Peyer's patch (tissue), 4 donors: ENCODE results near the gene CEMP1. TPM values are rescaled to one million over a fixed set of nuclear protein-coding genes. Genes with fewer than 3 reads are reported as not detected.
A peak's percentile ranks its signal among the peaks of the same experiment; 100 is the strongest.

Experiments used
- DNase-seq, 3 donors: peaks; one replicate each; pipeline ENCODE4 v3.0.0-alpha.2; 2017 to 2019
- H3K27ac ChIP-seq, 4 donors: fragments of 200-600 bp; sonication (generic); one replicate each; pipeline ENCODE4 v1.5.1; 2016 to 2019
- H3K27me3 ChIP-seq, 2 donors: fragments of 200-600 bp; sonication (generic); one replicate each; pipeline ENCODE4 v1.5.1; 2019
- H3K36me3 ChIP-seq, 3 donors: fragments of 200-600 bp; sonication (generic); one replicate each; pipeline ENCODE4 v1.5.1; 2016 to 2019
- H3K4me1 ChIP-seq, 4 donors: fragments of 200-600 bp; sonication (generic); one replicate each; pipeline ENCODE4 v1.5.1; 2016 to 2019
- H3K4me3 ChIP-seq, 4 donors: fragments of 200-600 bp; sonication (generic); 1 replicate in 3 of 4; 2 replicates in 1 of 4; pipeline ENCODE4 v1.5.1; 2016 to 2019; ENCODE audit warnings: mild to moderate bottlenecking in 1 of 4
- H3K9me3 ChIP-seq, 4 donors: fragments of 200-600 bp; sonication (generic); one replicate each; pipeline ENCODE4 v1.5.1; 2016 to 2019; ENCODE audit warnings: mild to moderate bottlenecking in 1 of 4
- POLR2A ChIP-seq, 2 donors: fragments of 450-650 bp; IDR thresholded peaks; one replicate each; pipeline ENCODE4 v1.5.1; 2017; ENCODE audit warnings: antibody characterized with exemption in 2 of 2, mild to moderate bottlenecking in 2 of 2, moderate library complexity in 2 of 2
- total RNA-seq, 4 donors: library from RNA; depleted of rRNA; stranded (reverse); fragments of >200 nt; gene quantifications; one replicate each; pipeline ENCODE4 v1.1.0, GENCODE V29; 2016
- TF ChIP-seq, protein P1 (sequence below), 6 experiments: fragments of 450-650 bp in 4 of 6; fragments of 200-600 bp in 2 of 6; sonication (generic) in 1 of 6; IDR thresholded peaks; one replicate each; pipeline ENCODE4 v1.5.1; 2017 to 2019; ENCODE audit warnings: antibody characterized with exemption in 6 of 6, mild to moderate bottlenecking in 3 of 6, moderate library complexity in 1 of 6

Gene CEMP1
- total RNA-seq, 4 donors from 2014 or later, result 9.4 to 11.4 TPM; not detected in 2

DNA sequence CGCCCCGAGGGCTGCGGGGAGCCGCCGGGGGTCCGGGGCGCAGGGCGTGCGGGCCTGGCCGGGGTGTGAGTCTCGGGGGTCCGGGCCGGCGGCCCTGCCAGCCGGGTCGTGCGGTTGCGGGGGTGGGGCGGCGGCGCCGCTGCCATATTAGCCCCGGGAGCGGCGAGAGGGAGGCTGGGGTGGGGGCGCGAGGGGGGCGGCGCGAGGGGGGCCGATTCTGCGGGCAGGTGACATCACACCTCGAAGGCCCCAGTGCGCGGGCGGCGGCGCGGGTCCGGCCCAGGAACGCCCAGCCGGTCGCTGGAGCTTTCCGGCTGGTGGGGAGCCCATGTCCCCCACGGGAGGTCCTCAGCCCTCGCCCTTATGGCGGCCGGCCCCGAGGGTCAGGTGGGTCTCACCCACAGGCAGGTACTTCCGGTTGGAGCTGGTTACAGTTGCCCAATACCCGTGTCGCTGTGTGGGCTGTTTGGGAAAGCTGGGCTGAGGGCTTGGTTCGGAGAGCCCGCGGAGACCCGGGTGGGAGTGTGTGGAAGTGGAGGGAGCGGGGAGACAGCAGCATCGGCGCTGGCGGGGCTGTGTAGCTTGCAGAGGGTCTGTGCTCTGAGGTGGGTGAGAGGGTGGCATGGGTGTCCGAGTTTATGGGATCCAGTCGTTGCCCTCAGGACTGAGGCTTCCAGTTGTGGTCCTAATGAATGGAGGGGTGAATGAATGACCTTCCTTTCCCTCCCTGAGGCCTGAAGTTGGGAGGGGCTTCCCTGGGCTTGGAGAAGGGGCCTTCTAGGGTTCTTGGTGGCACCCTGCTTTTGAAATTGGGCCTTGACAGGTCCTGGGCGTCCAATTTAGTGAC, 16.7 kb downstream of the CEMP1 start:
- Histone ChIP-seq H3K4me3 (peak overlapping the region; percentile 77 to 100 (median 92)), H3K27me3 (no peaks in the 10 kb centered on the region), H3K4me1 (peaks cover 0 to 68% (median 42%) of the 10 kb centered on the region in 4 donors), H3K36me3 (peaks cover 0 to 10% (median 0%) of the 10 kb centered on the region in 3 donors), H3K27ac (peak overlapping the region; percentile 96 to 100 (median 99)), H3K9me3 (no peaks in the 10 kb centered on the region)
- peak in 2 of 3 donors; percentile 60 to 66 for DNase-seq
- TF ChIP-seq POLR2A (IDR thresholded peaks at IDR 0.05), result no peak
- TF ChIP-seq, protein P1, sequence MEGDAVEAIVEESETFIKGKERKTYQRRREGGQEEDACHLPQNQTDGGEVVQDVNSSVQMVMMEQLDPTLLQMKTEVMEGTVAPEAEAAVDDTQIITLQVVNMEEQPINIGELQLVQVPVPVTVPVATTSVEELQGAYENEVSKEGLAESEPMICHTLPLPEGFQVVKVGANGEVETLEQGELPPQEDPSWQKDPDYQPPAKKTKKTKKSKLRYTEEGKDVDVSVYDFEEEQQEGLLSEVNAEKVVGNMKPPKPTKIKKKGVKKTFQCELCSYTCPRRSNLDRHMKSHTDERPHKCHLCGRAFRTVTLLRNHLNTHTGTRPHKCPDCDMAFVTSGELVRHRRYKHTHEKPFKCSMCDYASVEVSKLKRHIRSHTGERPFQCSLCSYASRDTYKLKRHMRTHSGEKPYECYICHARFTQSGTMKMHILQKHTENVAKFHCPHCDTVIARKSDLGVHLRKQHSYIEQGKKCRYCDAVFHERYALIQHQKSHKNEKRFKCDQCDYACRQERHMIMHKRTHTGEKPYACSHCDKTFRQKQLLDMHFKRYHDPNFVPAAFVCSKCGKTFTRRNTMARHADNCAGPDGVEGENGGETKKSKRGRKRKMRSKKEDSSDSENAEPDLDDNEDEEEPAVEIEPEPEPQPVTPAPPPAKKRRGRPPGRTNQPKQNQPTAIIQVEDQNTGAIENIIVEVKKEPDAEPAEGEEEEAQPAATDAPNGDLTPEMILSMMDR (IDR thresholded peaks at IDR 0.05), result no peak

GRCh38 chr16:2513405-2514332, 17.5 kb downstream of the CEMP1 start, which contains the start of gene ATP6V0C:
Gene ATP6V0C, plus strand, starts transcription at chr16:2513952. Its CDS starts 152 bp downstream, at chr16:2514104.
- Histone ChIP-seq H3K4me1 (peaks cover 0 to 60% (median 36%) of the 10 kb centered on the region in 4 donors), H3K4me3 (peak within 1 kb of the TSS; percentile 77 to 100 (median 92)), H3K27me3 (no peaks in the 10 kb centered on the region), H3K9me3 (no peaks in the 10 kb centered on the region), H3K36me3 (peaks cover 0 to under 1% (median 0%) of the 10 kb centered on the region in 3 donors), H3K27ac (peak within 1 kb of the TSS; percentile 96 to 100 (median 99))
- DNase-seq, result peak; percentile 97 to 98 (median 97)
- TF ChIP-seq POLR2A (IDR thresholded peaks at IDR 0.05), result peak; percentile 82 to 89
- TF ChIP-seq, protein P1 (IDR thresholded peaks at IDR 0.05), result no peak

GRCh38 chr16:2512735-2513404, 18.3 kb downstream of the CEMP1 start:
- Histone ChIP-seq H3K36me3 (no peaks in the 10 kb centered on the region), H3K27me3 (no peaks in the 10 kb centered on the region), H3K9me3 (no peaks in the 10 kb centered on the region), H3K27ac (peak overlapping the region; percentile 96 to 100 (median 99)), H3K4me1 (peaks cover 0 to 52% (median 40%) of the 10 kb centered on the region in 4 donors), H3K4me3 (peak overlapping the region; percentile 77 to 100 (median 92))
- TF ChIP-seq, protein P1 (IDR thresholded peaks at IDR 0.05), result peak in 1 of 6 experiments; percentile 31
- no peak for TF ChIP-seq POLR2A (IDR thresholded peaks at IDR 0.05)
- DNase-seq, result peak in 2 of 3 donors; percentile 53 to 72

DNA sequence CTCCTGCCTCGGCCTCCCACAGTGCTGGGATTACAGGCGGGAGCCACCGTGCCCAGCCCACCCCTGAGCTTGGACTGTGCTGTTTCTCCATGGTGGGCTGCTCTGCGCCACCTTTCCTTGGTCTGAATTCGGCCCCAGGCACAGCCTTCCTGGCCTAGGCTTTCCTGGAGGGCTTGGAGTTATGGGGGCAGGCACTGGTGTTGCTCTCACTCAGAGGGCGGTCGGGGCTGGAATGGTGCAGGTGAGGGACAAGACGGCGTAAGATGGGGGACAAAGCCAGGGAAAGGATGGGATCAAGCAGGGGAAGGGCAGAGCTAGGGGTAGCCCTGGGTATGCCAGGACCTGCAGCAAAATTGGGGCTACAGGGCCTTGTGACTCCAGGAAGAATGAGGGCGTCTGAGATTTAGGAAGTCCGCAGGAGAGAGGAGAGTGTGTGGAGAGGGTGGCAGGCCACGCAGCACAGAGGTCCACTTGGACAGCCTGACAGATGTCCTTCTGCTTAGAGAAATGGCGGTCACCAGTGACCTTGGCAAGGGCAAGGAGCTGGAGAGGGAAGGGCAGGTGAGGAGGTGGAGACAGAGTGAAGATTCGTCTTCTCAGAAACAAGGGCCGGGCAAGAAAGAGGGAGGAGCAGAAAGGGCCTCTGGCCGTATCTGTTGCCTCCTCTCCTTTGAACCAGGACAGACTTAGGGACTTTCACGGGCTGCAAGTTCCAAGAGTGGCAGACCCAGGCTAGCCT, 19.0 kb downstream of the CEMP1 start:
- no peak for DNase-seq
- H3K4me1 ChIP-seq, result peaks cover 0 to 45% (median 43%) of the 10 kb centered on the region in 4 donors
- no peak for TF ChIP-seq POLR2A (IDR thresholded peaks at IDR 0.05)
- TF ChIP-seq, protein P1 (IDR thresholded peaks at IDR 0.05), result no peak
- H3K9me3 ChIP-seq, result no peaks in the 10 kb centered on the region
- H3K27me3 ChIP-seq, result no peaks in the 10 kb centered on the region
- H3K36me3 ChIP-seq, result no peaks in the 10 kb centered on the region
- no peak overlapping the region for H3K4me3 ChIP-seq
- peak overlapping the region in 1 of 4 donors; percentile 100 for H3K27ac ChIP-seq
